Dendritic cell treated with granulocyte-macrophage colony-stimulating factor and Interleukin-4, amounts not matched to agents 40 ng/mL and 50 ng/mL, for 4 days (primary cell): Measurements from ENCODE around the gene GOPC.
"Not testable (repeated sequence)": the region's sequence is repeated elsewhere in the genome, so short reads cannot be mapped to it uniquely, and the experiment has no call there.

ENCODE experiments used
- H3K27ac Mint-ChIP-seq: one replicate; pipeline ENCODE4 v1.8.0; 2022; ENCODE audit warnings: mild to moderate bottlenecking, mixed read lengths
- H3K27me3 Mint-ChIP-seq: one replicate; pipeline ENCODE4 v1.8.0; 2022; ENCODE audit warnings: mild to moderate bottlenecking, mixed read lengths
- H3K36me3 Mint-ChIP-seq: one replicate; pipeline ENCODE4 v1.8.0; 2022; ENCODE audit warnings: low read depth, mixed read lengths
- H3K4me1 Mint-ChIP-seq: one replicate; pipeline ENCODE4 v1.8.0; 2022; ENCODE audit warnings: low read depth, mixed read lengths
- H3K4me3 Mint-ChIP-seq: one replicate; pipeline ENCODE4 v1.8.0; 2022; ENCODE audit warnings: mild to moderate bottlenecking, moderate library complexity, mixed read lengths
- H3K9me3 Mint-ChIP-seq: one replicate; pipeline ENCODE4 v1.8.0; 2022; ENCODE audit warnings: mixed read lengths
- intact Hi-C: fragments of 100-400 bp; cut with micrococcal nuclease; formaldehyde crosslinking; loops from one replicate; pipeline ENCODE4 v1.15.0; 2022

Gene GOPC

GRCh38 chr6:117531346-117531745, 71.0 kb downstream of the GOPC start:
- H3K4me3 Mint-ChIP-seq, result no peak overlapping the region
- intact Hi-C loops, result no loop called here
- no peak overlapping the region for H3K27ac Mint-ChIP-seq
- peaks cover 2% of the 10 kb centered on the region for H3K36me3 Mint-ChIP-seq
- H3K4me1 Mint-ChIP-seq, result no peaks in the 10 kb centered on the region
- H3K27me3 Mint-ChIP-seq, result no peaks in the 10 kb centered on the region
- no peaks in the 10 kb centered on the region for H3K9me3 Mint-ChIP-seq

GRCh38 chr6:117530467-117531242, 71.7 kb downstream of the GOPC start:
- Mint-ChIP-seq H3K27ac (no peak overlapping the region), H3K9me3 (no peaks in the 10 kb centered on the region)

DNA sequence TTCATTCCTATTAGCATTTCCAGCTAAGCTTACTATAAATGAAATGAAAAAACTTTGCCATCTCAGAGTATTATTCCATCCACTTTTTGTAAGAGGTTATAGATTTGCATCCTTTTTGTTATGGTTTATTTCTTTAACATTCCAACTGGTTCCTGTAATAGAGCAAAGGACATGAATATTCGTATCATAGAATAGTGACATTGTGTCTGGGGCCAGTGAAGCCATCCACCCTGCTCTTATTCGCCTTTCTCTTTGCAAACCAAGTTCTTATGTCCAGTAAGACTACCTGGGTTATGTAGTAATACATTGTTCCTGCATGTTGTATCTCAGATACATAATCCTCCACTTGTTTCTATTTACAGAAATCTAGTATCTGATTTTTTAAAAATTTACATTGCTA, 76.7 kb downstream of the GOPC start:
- intact Hi-C loops, result no loop called here
- H3K4me3 Mint-ChIP-seq, result no peak overlapping the region
- H3K4me1 Mint-ChIP-seq, result no peaks in the 10 kb centered on the region
- no peaks in the 10 kb centered on the region for H3K27me3 Mint-ChIP-seq
- H3K27ac Mint-ChIP-seq, result no peak overlapping the region
- no peaks in the 10 kb centered on the region for H3K36me3 Mint-ChIP-seq
- no peaks in the 10 kb centered on the region for H3K9me3 Mint-ChIP-seq

More at GRCh38 chr6:117530467-117531242, 71.7 kb downstream of the GOPC start:
- Mint-ChIP-seq H3K4me1 (no peaks in the 10 kb centered on the region), H3K27me3 (no peaks in the 10 kb centered on the region), H3K36me3 (no peaks in the 10 kb centered on the region), H3K4me3 (no peak overlapping the region)
- intact Hi-C loops, result no loop called here

GRCh38 chr6:117521791-117522502, 80.4 kb downstream of the GOPC start:
- intact Hi-C loops, result no loop called here

GRCh38 chr6:117520603-117521395, 81.5 kb downstream of the GOPC start:
- intact Hi-C loops, result no loop called here
- Mint-ChIP-seq H3K36me3 (peaks cover 4% of the 10 kb centered on the region), H3K4me1 (no peaks in the 10 kb centered on the region), H3K4me3 (no peak overlapping the region), H3K27me3 (no peaks in the 10 kb centered on the region), H3K9me3 (no peaks in the 10 kb centered on the region), H3K27ac (no peak overlapping the region)

More at GRCh38 chr6:117521791-117522502, 80.4 kb downstream of the GOPC start:
- Mint-ChIP-seq H3K4me3 (no peak overlapping the region), H3K9me3 (no peaks in the 10 kb centered on the region), H3K4me1 (no peaks in the 10 kb centered on the region), H3K36me3 (peaks cover 4% of the 10 kb centered on the region), H3K27ac (no peak overlapping the region), H3K27me3 (no peaks in the 10 kb centered on the region)

DNA sequence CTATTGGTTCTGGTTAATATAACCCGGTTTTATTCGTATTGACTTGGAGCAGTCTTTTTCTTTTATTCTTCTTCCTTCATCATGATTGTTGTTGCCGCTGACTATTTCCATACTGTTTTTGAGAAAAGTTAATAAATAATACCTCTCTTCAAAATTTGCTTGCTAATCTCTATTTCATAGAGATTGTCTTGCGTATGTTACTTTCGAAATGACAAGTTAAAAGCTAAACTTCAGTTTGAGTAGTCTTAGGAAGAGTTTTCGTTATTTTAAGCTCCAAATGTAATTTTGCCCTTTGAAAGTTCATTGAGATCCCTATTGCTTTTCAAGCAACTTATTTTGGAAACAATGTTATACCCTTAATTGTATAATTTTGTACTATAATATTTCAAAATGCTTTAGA, 83.4 kb downstream of the GOPC start:
- H3K27ac Mint-ChIP-seq, result no peak overlapping the region
- no peaks in the 10 kb centered on the region for H3K4me1 Mint-ChIP-seq
- H3K9me3 Mint-ChIP-seq, result no peaks in the 10 kb centered on the region
- H3K36me3 Mint-ChIP-seq, result peaks cover 4% of the 10 kb centered on the region
- no peak overlapping the region for H3K4me3 Mint-ChIP-seq
- intact Hi-C loops, result no loop called here
- no peaks in the 10 kb centered on the region for H3K27me3 Mint-ChIP-seq

GRCh38 chr6:117517995-117518394, 84.3 kb downstream of the GOPC start:
- H3K9me3 Mint-ChIP-seq, H3K36me3 Mint-ChIP-seq, H3K27me3 Mint-ChIP-seq, intact Hi-C loops, H3K4me1 Mint-ChIP-seq, H3K4me3 Mint-ChIP-seq, H3K27ac Mint-ChIP-seq: not testable (repeated sequence)

DNA sequence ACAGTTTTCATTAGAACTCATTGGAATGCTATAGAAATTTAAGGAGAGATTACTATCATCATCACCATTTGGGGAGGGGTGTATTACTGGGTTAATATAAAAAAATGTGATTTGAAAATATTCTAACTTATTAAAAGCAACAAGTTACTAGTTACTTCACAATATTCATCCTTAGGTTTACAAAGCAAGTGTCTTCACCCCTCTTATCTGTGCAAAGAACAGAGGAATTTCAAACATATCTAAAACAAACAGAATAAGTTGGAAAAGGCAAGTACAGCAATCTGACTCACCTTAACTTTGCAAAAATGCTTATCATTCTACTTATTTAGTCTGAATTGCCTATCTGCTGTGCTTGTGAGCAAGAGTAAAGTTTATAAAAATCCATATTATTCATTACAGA, 87.0 kb downstream of the GOPC start:
- intact Hi-C loops, result no loop called here
- Mint-ChIP-seq H3K27ac (no peak overlapping the region), H3K36me3 (peaks cover 4% of the 10 kb centered on the region), H3K4me1 (no peaks in the 10 kb centered on the region), H3K9me3 (no peaks in the 10 kb centered on the region), H3K4me3 (no peak overlapping the region), H3K27me3 (no peaks in the 10 kb centered on the region)

- no peak overlapping the region for H3K27ac Mint-ChIP-seq
These were observed 87.7 kb downstream of the GOPC start for GRCh38 chr6:117514655-117515054.

GRCh38 chr6:117513778-117514365, 88.4 kb downstream of the GOPC start:
- intact Hi-C loops, result no loop called here
- no peak overlapping the region for H3K27ac Mint-ChIP-seq
- H3K36me3 Mint-ChIP-seq, result peaks cover 4% of the 10 kb centered on the region
- H3K9me3 Mint-ChIP-seq, result no peaks in the 10 kb centered on the region
- no peak overlapping the region for H3K4me3 Mint-ChIP-seq
- H3K27me3 Mint-ChIP-seq, result no peaks in the 10 kb centered on the region
- H3K4me1 Mint-ChIP-seq, result no peaks in the 10 kb centered on the region

More at GRCh38 chr6:117514655-117515054, 87.7 kb downstream of the GOPC start:
- intact Hi-C loops, result no loop called here
- H3K27me3 Mint-ChIP-seq, result no peaks in the 10 kb centered on the region
- no peaks in the 10 kb centered on the region for H3K4me1 Mint-ChIP-seq
- H3K36me3 Mint-ChIP-seq, result peaks cover 4% of the 10 kb centered on the region
- no peak overlapping the region for H3K4me3 Mint-ChIP-seq
- no peaks in the 10 kb centered on the region for H3K9me3 Mint-ChIP-seq

- H3K27ac Mint-ChIP-seq, result no peak overlapping the region
- no peaks in the 10 kb centered on the region for H3K27me3 Mint-ChIP-seq
- no peaks in the 10 kb centered on the region for H3K9me3 Mint-ChIP-seq
- intact Hi-C loops, result no loop called here
- no peaks in the 10 kb centered on the region for H3K4me1 Mint-ChIP-seq
- peaks cover 4% of the 10 kb centered on the region for H3K36me3 Mint-ChIP-seq
- H3K4me3 Mint-ChIP-seq, result no peak overlapping the region
These were observed 89.2 kb downstream of the GOPC start for GRCh38 chr6:117512987-117513573.

DNA sequence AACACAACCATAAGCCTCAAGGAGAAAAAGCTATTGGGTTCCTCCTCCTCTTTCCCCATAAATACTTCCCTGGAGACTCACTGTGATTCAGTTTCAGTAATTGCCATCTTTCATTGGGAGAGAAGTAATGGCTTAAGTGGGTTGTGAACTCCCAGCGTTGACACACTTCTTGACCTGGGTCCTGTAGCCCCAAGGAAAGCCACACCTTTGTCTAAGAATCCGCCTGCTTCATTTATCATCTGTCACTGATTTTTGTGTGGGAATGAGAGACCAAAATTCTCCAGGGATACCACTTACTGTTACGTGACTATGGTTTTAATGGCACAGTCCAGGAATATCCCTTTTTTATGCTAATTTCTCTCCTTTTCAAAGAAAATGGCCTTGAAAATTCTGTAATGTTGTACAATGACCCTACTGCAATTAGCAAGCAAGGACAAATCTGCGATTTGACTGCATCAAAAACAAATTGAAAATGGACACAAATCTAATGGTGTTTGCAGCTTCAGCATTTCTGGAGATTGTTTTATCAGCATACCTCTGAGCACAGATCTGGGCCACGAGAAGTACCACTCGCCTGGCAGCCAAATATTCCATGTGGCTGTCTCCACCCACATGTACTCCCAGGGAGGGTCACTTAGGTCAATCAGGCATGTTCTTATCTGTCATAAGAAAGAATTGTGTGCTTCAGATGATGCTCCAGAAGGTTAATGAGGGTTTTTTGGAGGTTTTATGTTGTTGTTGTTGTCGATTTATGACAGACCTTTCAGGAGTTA, 90.1 kb downstream of the GOPC start:
- peaks cover under 1% of the 10 kb centered on the region for H3K36me3 Mint-ChIP-seq
- intact Hi-C loops, result no loop called here
- no peaks in the 10 kb centered on the region for H3K9me3 Mint-ChIP-seq
- H3K27ac Mint-ChIP-seq, result no peak overlapping the region
- no peaks in the 10 kb centered on the region for H3K27me3 Mint-ChIP-seq
- no peak overlapping the region for H3K4me3 Mint-ChIP-seq
- H3K4me1 Mint-ChIP-seq, result no peaks in the 10 kb centered on the region
